NK-92 (cell line): ENCODE results near the gene ARHGEF25.

ENCODE experiments used
- DNase-seq: peaks from one replicate; lab custom pipeline; 2025; ENCODE audit not compliant: unreplicated experiment; lab: John Stamatoyannopoulos, UW

Gene ARHGEF25

DNA sequence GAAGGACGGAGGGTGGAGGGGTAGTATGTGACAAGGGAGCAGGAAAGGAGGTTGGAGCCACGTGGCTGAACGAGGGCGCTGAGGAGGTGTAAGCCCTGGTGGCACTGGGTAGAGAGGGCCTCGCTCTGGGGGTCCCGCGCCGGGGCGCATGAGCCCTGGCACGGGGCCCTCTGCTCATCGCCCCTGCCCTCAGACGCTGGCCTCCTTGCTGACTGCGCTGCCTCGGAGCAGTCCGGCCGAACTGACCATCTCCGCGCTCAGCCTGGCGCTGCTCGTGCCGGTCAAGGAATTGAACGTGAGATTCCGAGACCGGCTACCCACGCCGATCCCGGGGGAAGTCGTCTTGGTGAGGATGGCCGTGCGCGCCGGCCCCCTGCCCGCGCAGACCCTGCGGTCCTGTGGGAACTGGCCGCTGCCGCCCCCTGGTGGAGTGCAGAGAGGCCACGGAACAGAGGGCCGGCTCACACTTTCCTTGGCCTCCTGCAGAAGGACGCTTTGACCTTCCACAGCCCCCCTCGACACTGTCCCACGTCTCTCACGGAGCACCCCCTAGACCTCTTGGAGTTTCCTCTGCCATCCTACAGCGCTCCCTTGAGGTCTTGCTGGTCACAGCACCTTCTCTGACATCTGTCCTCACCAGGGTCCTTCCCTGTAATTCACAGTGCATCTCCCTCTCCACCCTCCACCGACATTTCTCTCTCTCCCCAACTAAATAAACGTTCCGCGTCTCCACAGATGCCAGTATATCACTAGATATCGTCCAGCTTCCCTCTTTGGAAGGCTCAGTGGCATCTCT is 10.5 kb downstream of the ARHGEF25 start:
- DNase-seq, result no peak

DNA sequence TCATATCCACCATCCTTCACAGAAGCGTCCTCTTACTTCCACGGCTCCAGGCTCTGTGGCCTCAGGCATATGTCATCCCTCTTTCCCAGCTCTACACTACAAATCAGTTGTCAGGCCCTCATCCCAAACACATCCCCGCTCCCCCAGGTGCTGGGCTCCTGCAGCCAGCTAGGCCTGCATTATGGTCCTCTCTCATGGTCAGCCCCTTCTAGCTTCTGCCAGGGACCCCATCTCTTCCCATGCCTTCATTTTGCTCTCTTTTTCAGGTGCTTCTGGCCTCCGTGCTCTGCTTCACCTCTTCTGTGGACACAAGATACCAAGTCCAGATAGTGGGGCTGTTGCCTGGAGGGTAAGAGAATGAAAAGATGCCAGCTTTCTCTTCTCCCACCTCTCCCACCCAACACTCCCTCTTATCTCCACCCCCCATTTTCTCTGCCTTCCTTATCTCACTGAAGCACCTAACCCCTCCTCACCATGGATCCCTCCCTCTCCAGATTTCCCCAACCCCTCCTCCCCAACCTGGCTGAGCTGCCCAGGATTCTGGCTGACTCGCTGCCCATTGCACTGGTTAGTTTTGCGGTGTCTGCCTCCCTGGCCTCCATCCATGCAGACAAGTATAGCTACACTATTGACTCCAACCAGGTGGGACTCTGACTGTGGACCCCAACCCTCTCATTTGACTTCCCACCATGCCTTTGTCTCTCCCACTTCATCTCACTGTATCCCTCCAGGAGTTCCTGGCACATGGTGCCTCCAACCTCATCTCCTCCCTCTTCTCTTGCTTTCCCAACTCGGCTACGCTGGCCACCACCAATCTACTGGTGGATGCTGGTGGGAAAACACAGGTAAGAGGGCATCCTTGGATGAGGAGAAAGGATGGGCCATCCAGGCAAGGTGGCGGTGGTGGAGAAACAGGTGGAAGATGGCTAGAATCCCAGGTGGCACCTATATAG is 11.3 kb downstream of the ARHGEF25 start:
- DNase-seq, result no peak

DNA sequence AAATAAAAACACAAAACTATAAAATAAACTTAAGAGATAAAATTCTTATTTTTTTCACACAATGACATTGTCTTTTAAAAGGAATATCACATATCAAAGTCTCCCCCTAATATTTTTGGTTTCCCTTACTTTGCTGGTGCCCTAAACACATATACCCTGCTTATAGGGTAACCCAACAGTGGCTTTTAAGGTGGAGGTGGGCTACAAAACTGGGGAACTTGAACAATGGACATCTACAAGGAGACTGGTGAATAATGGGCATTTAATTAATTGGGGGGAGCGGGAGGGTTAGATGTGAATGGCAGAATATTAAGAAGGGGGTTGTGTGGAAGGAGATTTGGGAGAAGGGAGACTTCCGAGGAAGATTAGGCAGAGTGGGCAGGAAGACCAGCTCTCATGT is 12.2 kb downstream of the ARHGEF25 start:
- DNase-seq, result no peak

DNA sequence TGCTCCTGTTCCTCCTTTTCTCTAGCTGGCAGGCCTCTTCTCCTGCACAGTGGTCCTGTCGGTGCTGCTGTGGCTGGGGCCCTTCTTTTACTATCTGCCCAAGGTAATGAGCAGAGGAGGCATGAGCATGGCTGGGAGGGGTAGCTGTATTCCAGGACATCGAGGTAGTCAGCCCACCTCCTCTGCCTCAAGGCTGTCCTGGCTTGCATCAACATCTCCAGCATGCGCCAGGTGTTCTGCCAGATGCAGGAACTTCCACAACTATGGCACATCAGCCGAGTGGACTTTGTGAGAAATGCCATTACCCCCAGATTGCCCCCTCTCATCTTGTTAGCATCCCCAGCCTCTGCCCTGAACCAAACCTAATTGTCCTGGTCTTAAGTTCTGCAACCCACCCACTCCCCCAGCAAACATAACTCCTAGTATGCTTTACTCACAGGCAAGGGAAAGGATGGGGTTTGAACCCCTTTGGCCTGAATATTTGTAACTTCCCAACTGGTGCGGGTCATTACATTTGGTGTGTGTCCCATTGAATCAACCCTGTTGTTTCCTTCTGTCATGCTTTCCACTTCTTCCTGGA is 12.7 kb downstream of the ARHGEF25 start:
- DNase-seq, result no peak

- no peak for DNase-seq
These were observed 13.4 kb downstream of the ARHGEF25 start for GRCh38 chr12:57624441-57625220.

DNA sequence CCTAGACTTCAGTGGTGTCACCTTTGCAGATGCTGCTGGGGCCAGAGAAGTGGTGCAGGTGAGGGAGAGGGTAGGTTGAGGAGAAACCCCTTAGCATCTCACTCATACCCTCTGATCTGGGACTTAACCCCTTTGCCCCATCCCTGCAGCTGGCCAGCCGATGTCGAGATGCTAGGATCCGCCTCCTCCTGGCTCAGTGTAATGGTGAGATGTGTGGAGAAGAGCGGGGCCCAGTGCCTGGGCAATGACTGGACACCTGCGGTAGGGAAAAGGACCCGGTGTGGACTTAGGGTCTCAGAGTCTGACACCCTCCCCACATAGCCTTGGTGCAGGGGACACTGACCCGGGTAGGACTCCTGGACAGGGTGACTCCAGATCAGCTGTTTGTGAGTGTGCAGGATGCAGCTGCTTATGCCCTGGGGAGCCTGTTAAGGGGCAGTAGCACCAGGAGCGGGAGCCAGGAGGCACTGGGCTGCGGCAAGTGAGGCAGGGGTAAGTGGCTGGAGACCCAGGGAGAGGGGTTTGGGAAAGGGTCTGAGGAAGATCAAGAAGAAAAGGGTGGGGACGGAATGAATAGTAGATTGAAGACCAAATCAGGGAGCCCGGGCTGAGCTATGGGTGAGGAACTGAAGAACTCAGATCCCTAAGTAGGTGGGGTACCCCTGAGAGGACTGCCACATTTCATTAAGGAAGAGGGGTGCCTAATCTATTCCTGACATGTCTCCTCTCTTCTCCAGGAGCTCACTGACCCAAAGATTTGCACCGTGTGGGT is 14.2 kb downstream of the ARHGEF25 start:
- no peak for DNase-seq

DNA sequence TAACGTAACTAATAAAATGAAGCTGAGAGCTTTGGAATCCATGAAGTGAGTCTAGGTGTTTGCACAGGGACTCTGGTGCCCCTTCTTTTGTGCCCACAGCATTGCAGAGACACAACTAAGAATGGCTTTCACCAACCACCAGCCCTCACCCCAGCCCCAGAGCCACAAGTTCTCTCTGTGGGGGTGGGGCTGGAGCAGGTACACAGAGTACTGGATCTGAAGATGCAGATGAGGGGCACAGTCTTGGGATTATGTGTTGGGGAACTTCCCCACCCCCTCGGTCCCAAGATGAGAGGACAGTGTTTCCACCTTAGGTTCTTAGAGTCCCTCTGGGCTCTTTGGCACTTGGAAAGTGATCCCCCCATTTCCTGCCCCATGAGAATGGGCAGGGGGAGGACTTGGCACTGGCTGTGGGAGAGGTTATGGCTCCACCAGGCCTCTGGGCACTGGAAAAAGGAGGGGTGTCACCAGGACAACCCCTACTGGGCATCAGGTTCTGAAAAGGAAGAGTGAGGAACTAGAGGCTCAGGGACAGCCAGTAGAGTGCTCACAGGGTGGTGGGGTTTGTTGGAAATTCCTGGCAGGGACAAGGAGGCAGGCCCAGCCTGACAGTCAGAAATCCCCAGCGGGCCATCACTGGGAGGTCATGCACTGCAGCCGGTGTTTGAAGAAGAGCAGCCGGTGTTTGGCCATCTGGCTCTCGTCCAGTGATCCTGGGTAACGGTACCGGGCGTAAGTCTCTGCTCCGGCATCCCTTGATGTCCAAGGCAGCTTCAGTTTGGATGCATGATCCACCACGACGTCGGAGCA is 15.1 kb downstream of the ARHGEF25 start:
- DNase-seq, result no peak

DNA sequence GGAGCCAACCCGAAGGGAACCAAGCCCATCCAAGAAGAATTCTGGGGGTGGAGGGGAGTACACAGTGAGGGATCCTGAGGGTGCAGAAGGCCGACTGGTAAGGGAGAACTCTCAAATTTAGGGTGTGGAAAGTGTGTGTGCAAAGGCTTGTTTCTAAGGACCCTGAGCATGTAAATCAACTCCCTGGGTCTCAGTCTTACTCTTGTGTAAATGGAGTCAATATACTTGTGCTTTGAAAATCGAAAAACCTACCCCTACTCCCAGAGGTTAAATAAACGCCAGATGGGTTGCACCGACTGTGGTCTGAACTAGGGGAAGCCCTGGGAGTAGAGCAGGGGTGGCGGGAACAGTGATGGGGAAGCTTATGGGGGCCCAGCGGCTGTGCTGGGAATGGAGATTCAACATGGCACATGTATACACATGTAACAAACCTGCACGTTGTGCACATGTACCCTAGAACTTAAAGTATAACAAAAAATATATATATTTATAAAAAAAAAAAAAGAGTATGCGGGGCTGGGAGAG is 15.7 kb downstream of the ARHGEF25 start:
- no peak for DNase-seq

DNA sequence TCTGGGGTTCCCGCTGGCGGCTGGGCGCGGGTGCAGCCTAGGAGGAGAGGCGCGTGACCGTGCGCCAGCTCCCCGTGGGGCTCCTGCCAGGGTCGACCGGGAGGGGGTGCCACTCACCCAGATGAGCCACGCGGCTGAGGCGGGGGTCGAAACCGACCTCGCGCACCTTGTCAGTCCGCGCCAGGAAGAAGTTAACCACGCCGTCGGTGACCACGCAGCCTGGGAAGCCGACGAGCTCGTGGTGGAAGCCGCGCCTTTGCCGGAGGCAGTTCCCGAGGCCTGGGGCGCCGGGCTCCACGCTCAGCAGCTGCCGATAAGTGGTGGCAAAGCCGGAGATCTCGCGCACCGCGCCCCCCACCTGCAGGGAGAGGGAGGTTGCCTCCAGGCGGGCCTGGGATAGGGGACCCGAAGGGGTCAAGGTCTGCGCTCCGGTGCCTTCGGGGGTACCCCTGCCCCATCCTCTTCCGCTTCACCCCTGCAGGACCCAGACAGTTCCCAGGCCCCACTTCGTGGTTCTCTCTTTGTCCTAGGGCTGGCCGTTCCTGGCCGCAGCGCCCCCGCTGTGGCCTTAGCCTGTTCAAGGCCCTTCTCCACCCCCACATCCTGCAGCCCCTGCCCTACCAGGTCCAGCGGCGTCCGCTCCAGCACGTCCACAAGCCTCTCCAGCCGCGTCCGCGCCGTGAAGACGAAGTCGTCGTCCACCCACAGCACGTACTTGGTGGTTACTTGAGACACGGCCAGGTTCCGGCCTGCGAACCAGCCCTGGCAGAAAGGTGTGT is 16.5 kb downstream of the ARHGEF25 start:
- no peak for DNase-seq

DNA sequence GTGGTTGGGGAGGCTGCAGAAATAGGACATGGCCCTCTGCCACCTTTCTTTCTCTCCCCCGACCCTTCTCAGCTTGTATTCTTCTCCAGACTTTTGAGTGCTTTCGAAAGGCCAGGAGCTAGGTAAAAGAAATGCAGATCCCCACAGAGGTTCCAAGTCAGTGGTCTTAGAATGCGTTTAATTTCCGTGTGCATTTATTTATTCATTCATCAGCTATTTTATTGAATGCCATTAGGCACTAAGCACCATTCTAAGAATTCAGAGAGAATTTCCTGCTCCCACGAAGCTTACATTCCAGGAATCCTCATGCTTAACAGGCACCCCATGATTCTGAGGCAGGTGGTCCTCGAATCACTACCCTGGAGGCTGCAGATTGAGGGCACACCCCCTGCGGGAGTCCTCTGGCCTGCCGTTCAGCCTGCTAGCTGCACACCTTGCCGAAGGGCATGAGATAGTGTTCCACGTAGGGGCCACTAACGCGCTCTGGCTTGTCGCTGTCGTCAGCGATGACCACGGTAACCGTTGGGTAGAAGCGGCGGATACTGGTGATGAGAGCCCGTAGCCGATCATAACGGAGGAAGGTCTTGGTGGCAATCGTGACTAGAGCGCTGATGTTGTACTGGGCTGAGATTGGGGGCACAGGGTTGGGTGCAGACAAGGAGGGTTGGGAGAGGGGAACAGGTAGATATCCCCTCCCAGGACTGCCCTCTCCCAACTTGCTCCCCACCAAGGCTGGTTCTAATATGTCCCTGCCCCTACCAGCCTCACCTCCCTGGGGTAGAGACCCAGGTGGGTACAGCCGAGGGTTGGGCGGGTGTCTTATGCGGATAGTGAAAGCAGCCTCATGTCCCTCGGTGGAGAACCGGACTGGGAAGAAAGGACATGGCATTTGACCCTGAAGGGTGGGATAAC is 17.3 kb downstream of the ARHGEF25 start:
- no peak for DNase-seq

GRCh38 chr12:57629897-57630471 is 18.7 kb downstream of the ARHGEF25 start:
- no peak for DNase-seq

DNA sequence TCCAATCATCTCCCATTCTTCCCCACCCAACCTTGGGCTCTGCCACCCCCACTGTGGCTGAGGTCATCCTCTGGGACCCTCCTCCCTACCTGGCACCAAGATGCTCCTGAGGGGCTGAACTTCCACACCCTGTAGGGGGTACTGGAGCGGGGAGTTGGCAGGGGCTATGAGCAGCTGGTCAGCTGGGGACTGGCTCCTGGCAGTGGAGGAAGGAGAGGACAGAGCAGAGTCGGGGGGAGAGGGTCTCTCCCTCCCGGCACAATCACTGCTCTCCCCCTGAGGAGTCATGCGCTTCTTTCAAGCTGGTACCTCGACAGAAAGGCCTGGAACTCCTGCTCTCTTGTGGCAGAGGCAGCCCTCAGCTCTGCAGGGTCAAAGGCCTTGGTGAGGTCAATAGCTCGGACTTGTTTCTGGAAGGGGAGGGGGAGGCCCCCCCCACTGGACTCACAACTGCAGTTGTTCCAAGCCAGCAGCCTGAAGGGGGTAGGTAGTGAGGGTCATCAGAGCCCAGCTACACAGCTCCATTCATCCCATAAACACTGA is 19.7 kb downstream of the ARHGEF25 start:
- DNase-seq, result no peak

GRCh38 chr12:57631566-57632072 is 20.4 kb downstream of the ARHGEF25 start:
- DNase-seq, result no peak

DNA sequence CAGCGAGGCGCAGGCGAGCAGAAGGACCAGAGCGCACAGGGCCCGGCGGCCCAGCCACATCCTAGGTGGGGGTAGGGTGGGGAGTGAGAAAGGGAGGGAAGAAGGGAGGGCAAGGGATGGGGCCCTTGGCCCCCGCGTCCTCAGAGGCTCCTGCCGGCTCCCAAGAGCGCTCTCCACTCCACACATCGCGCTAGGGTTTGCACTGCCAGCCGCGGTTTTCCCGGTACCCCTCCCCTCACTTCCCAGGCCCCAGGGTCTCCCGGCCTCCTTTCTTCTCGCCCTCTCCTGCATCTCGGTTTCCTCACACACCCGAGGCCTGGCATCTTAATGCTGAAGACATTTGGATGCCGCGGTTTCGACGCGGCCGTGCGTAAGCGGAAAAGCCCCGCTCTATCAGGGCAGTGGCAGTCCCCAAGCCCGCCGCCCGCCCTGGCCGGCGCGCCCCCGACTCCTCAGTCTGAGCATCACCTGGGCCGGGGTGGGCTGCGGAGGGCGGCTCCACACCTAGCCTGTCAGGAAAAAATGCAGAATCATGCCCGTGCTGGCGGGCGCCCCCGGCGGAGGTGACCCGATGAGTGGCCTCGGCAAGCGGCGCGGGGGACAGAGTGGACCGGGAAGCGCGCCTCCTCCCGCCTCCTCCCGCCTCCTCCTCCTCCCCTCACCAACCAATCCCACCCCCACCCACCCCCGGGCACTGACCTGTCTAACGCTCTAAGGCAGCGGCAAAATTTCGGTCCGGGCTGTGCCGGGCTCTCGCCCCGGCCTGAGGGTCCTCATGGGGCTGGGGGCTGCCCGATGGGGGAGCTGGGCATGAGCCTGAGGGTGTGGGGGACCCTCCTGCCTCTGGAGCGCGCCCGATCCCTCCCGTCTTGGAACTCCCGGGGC is 21.1 kb downstream of the ARHGEF25 start:
- DNase-seq, result no peak
